SK-N-SH treated with all-trans-retinoic acid at 6 μM for 48 hours (cell line): ENCODE measurements around the gene TMC2.

ENCODE experiments used
- ATAC-seq: fragments of 200-7000 bp; cut with Tn5 transposase; 3 replicates; pipeline ENCODE4 v1.9.1; 2020; ENCODE audit warnings: mild to moderate bottlenecking, moderate library complexity
- ARNTL ChIP-seq: fragments of 450-650 bp; formaldehyde crosslinking; IDR thresholded peaks from 2 replicates; pipeline ENCODE4 v1.5.0; 2020; ENCODE audit warnings: low read depth, mild to moderate bottlenecking, moderate library complexity, borderline replicate concordance
- BACH2 ChIP-seq: fragments of 250-450 bp; sonication (Bioruptor Pico); IDR thresholded peaks from 2 replicates; pipeline ENCODE4 v1.9.0; 2021; ENCODE audit warnings: mild to moderate bottlenecking, borderline replicate concordance
- CREB5 ChIP-seq: fragments of 250-450 bp; sonication (Bioruptor Pico); IDR thresholded peaks from 2 replicates; pipeline ENCODE4 v1.5.1; 2020; ENCODE audit warnings: low read depth, mild to moderate bottlenecking, moderate library complexity
- CSDC2 ChIP-seq: fragments of 250-450 bp; sonication (Bioruptor Pico); IDR thresholded peaks from 2 replicates; pipeline ENCODE4 v1.5.0; 2020; ENCODE audit warnings: mild to moderate bottlenecking, moderate library complexity
- ESRRG ChIP-seq: fragments of 250-450 bp; sonication (Bioruptor Pico); IDR thresholded peaks from 2 replicates; pipeline ENCODE4 v1.6.1; 2021; ENCODE audit warnings: mild to moderate bottlenecking
- GLIS3 ChIP-seq: fragments of 250-450 bp; sonication (Bioruptor Pico); IDR thresholded peaks from 2 replicates; pipeline ENCODE4 v1.5.0; 2020; ENCODE audit warnings: mild to moderate bottlenecking, moderate library complexity
- ISL1 ChIP-seq: fragments of 250-450 bp; sonication (Bioruptor Pico); IDR thresholded peaks from 2 replicates; pipeline ENCODE4 v2.1.2; 2022; ENCODE audit warnings: mild to moderate bottlenecking, moderate library complexity
- OSR1 ChIP-seq: fragments of 250-450 bp; sonication (Bioruptor Pico); IDR thresholded peaks from 2 replicates; pipeline ENCODE4 v1.8.0; 2022; ENCODE audit warnings: moderate library complexity, mild to moderate bottlenecking, inconsistent platforms
- POU6F1 ChIP-seq: fragments of 250-450 bp; sonication (Bioruptor Pico); IDR thresholded peaks from 2 replicates; pipeline ENCODE4 v1.8.0; 2021; ENCODE audit warnings: low read depth, mild to moderate bottlenecking, moderate library complexity, borderline replicate concordance
- PPARA ChIP-seq: fragments of 250-450 bp; sonication (Bioruptor Pico); IDR thresholded peaks from 2 replicates; pipeline ENCODE4 v1.5.0; 2020; ENCODE audit warnings: mild to moderate bottlenecking, borderline replicate concordance
- RARB ChIP-seq: fragments of 250-450 bp; sonication (Bioruptor Pico); IDR thresholded peaks from 2 replicates; pipeline ENCODE4 v1.8.0; 2021; ENCODE audit warnings: mild to moderate bottlenecking, moderate library complexity
- SNAI2 ChIP-seq: fragments of 250-450 bp; sonication (Bioruptor Pico); IDR thresholded peaks from 2 replicates; pipeline ENCODE4 v1.5.0; 2020; ENCODE audit warnings: mild to moderate bottlenecking, moderate library complexity
- TCF4 ChIP-seq: fragments of 250-450 bp; sonication (Bioruptor Pico); IDR thresholded peaks from 2 replicates; pipeline ENCODE4 v1.8.0; 2021; ENCODE audit warnings: mild to moderate bottlenecking, moderate library complexity, borderline replicate concordance
- TOX ChIP-seq: fragments of 250-450 bp; sonication (Bioruptor Pico); IDR thresholded peaks from 2 replicates; pipeline ENCODE4 v1.8.0; 2021; ENCODE audit warnings: mild to moderate bottlenecking, moderate library complexity, borderline replicate concordance
- ZC3H10 ChIP-seq: fragments of 250-450 bp; sonication (Bioruptor Pico); IDR thresholded peaks from 2 replicates; pipeline ENCODE4 v1.5.1; 2021; ENCODE audit warnings: mild to moderate bottlenecking, moderate library complexity
- ZFP3 ChIP-seq: fragments of 250-450 bp; sonication (Bioruptor Pico); IDR thresholded peaks from 2 replicates; pipeline ENCODE4 v1.5.0; 2020; ENCODE audit warnings: mild to moderate bottlenecking, moderate library complexity
- ZFP30 ChIP-seq: fragments of 450-650 bp; formaldehyde crosslinking; IDR thresholded peaks from 2 replicates; pipeline ENCODE4 v1.5.0; 2022; ENCODE audit warnings: mild to moderate bottlenecking, moderate library complexity
- ZNF565 ChIP-seq: fragments of 450-650 bp; formaldehyde crosslinking; conservative IDR thresholded peaks from 2 replicates; pipeline ENCODE4 v1.5.0; 2020; ENCODE audit warnings: low read depth, mild to moderate bottlenecking, moderate library complexity
- ZNF70 ChIP-seq: fragments of 450-650 bp; formaldehyde crosslinking; IDR thresholded peaks from 2 replicates; pipeline ENCODE4 v1.5.0; 2020; ENCODE audit warnings: mild to moderate bottlenecking, moderate library complexity
- ZNF8 ChIP-seq: fragments of 450-650 bp; formaldehyde crosslinking; IDR thresholded peaks from 2 replicates; pipeline ENCODE4 v1.5.0; 2020; ENCODE audit warnings: mild to moderate bottlenecking, moderate library complexity
- TF ChIP-seq, protein P1 (sequence below): fragments of 250-450 bp; sonication (Bioruptor Pico); IDR thresholded peaks from 2 replicates; pipeline ENCODE4 v1.5.1; 2021; ENCODE audit warnings: mild to moderate bottlenecking, moderate library complexity
- TF ChIP-seq, protein P2 (sequence below): fragments of 250-450 bp; sonication (Bioruptor Pico); IDR thresholded peaks from 2 replicates; pipeline ENCODE4 v1.5.0; 2020; ENCODE audit warnings: mild to moderate bottlenecking, moderate library complexity

Gene TMC2

DNA sequence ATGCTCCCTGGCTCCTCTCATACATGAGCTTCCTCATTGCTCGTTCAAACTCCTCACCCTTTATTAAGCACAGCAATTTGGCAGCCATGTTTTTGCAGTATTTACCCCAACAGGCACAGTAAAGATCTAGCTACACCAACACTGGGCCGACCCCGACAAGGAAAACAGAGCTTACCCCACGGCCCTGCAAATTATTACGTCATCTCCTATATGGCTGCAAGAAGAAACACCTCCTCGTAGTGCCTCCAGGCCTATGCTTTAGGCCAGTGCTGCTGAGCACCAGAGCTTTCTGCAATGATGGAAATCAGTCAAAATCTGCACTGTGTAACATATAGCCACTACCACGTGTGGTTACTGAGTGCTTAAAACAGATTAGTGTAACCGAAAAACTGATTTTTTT is 26.7 kb downstream of the TMC2 start:
- no peak for TF ChIP-seq ZNF70 (CRISPR knock-in tag)
- TF ChIP-seq, protein P1, sequence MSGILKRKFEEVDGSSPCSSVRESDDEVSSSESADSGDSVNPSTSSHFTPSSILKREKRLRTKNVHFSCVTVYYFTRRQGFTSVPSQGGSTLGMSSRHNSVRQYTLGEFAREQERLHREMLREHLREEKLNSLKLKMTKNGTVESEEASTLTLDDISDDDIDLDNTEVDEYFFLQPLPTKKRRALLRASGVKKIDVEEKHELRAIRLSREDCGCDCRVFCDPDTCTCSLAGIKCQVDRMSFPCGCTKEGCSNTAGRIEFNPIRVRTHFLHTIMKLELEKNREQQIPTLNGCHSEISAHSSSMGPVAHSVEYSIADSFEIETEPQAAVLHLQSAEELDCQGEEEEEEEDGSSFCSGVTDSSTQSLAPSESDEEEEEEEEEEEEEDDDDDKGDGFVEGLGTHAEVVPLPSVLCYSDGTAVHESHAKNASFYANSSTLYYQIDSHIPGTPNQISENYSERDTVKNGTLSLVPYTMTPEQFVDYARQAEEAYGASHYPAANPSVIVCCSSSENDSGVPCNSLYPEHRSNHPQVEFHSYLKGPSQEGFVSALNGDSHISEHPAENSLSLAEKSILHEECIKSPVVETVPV (CRISPR knock-in tag), result no peak
- no peak for TF ChIP-seq ZNF565 (CRISPR knock-in tag)
- no peak for TF ChIP-seq ZFP3 (CRISPR knock-in tag)
- TF ChIP-seq ZC3H10 (CRISPR knock-in tag), result no peak
- no peak for TF ChIP-seq TCF4 (CRISPR knock-in tag)
- no peak for TF ChIP-seq CSDC2 (CRISPR knock-in tag)
- TF ChIP-seq ISL1 (CRISPR knock-in tag), result no peak
- no peak for TF ChIP-seq GLIS3 (CRISPR knock-in tag)
- TF ChIP-seq ZNF8 (CRISPR knock-in tag), result no peak
- TF ChIP-seq SNAI2 (CRISPR knock-in tag), result no peak
- no peak for TF ChIP-seq ZFP30 (CRISPR knock-in tag)
- TF ChIP-seq TOX, result no peak
- no peak for TF ChIP-seq OSR1 (CRISPR knock-in tag)
- no peak for TF ChIP-seq BACH2 (CRISPR knock-in tag)
- no peak for TF ChIP-seq ESRRG (CRISPR knock-in tag)
- no peak for TF ChIP-seq ARNTL
- no peak for TF ChIP-seq CREB5
- no peak for TF ChIP-seq PPARA (CRISPR knock-in tag)
- ATAC-seq, result no peak

- no peak for ATAC-seq
- no peak for TF ChIP-seq ARNTL
- TF ChIP-seq ZNF8 (CRISPR knock-in tag), result no peak
- TF ChIP-seq SNAI2 (CRISPR knock-in tag), result no peak
- TF ChIP-seq ZNF70 (CRISPR knock-in tag), result no peak
- no peak for TF ChIP-seq GLIS3 (CRISPR knock-in tag)
- TF ChIP-seq BACH2 (CRISPR knock-in tag), result no peak
- TF ChIP-seq PPARA (CRISPR knock-in tag), result no peak
- no peak for TF ChIP-seq POU6F1 (CRISPR knock-in tag)
- TF ChIP-seq, protein P1 (CRISPR knock-in tag), result no peak
- TF ChIP-seq ISL1 (CRISPR knock-in tag), result no peak
- no peak for TF ChIP-seq TCF4 (CRISPR knock-in tag)
- no peak for TF ChIP-seq TOX
- no peak for TF ChIP-seq CSDC2 (CRISPR knock-in tag)
Measured at GRCh38 chr20:2564406-2564805, 28.0 kb downstream of the TMC2 start.

- no peak for ATAC-seq
- TF ChIP-seq GLIS3 (CRISPR knock-in tag) (no peak), SNAI2 (CRISPR knock-in tag) (peak; percentile 61; the same call in 1 of the 2 replicates), TOX (no peak), TCF4 (CRISPR knock-in tag) (peak; percentile 81), OSR1 (CRISPR knock-in tag) (no peak), ISL1 (CRISPR knock-in tag) (peak; percentile 98), POU6F1 (CRISPR knock-in tag) (no peak), ZFP3 (CRISPR knock-in tag) (no peak), CSDC2 (CRISPR knock-in tag) (no peak), RARB (CRISPR knock-in tag) (no peak), ZC3H10 (CRISPR knock-in tag) (no peak), ZNF70 (CRISPR knock-in tag) (peak; percentile 52; the same call in 1 of the 2 replicates), PPARA (CRISPR knock-in tag) (no peak; the same call in 1 of the 2 replicates), ARNTL (no peak), ESRRG (CRISPR knock-in tag) (peak; percentile 79; the same call in 1 of the 2 replicates), BACH2 (CRISPR knock-in tag) (no peak)
- TF ChIP-seq, protein P2, sequence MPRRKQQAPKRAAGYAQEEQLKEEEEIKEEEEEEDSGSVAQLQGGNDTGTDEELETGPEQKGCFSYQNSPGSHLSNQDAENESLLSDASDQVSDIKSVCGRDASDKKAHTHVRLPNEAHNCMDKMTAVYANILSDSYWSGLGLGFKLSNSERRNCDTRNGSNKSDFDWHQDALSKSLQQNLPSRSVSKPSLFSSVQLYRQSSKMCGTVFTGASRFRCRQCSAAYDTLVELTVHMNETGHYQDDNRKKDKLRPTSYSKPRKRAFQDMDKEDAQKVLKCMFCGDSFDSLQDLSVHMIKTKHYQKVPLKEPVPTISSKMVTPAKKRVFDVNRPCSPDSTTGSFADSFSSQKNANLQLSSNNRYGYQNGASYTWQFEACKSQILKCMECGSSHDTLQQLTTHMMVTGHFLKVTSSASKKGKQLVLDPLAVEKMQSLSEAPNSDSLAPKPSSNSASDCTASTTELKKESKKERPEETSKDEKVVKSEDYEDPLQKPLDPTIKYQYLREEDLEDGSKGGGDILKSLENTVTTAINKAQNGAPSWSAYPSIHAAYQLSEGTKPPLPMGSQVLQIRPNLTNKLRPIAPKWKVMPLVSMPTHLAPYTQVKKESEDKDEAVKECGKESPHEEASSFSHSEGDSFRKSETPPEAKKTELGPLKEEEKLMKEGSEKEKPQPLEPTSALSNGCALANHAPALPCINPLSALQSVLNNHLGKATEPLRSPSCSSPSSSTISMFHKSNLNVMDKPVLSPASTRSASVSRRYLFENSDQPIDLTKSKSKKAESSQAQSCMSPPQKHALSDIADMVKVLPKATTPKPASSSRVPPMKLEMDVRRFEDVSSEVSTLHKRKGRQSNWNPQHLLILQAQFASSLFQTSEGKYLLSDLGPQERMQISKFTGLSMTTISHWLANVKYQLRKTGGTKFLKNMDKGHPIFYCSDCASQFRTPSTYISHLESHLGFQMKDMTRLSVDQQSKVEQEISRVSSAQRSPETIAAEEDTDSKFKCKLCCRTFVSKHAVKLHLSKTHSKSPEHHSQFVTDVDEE (CRISPR knock-in tag), result peak; percentile 45; the same call in 1 of the 2 replicates
- TF ChIP-seq, protein P1 (CRISPR knock-in tag), result peak; percentile 55; the same call in 1 of the 2 replicates
Measured at GRCh38 chr20:2575682-2576081, 39.3 kb downstream of the TMC2 start.
